GM12892 (cell line): ENCODE measurements around the gene CCL15.

Source experiments
- POLR2A ChIP-seq: IDR thresholded peaks from 2 replicates; pipeline ENCODE4 v1.6.1; 2011; ENCODE audit warnings: low read depth, low read length, control low read depth
- TAF1 ChIP-seq: IDR thresholded peaks from 2 replicates; pipeline ENCODE4 v1.6.1; 2011; ENCODE audit warnings: low read depth, mild to moderate bottlenecking, control low read depth, low read length, borderline replicate concordance

- TF ChIP-seq TAF1 (no peak), POLR2A (no peak)
Observed at GRCh38 chr17:35972066-35972465, 29.3 kb downstream of the CCL15 start.
